Midbrain (tissue), 1 donor: Measurements from ENCODE around the gene SPIRE1.
"Not testable (repeated sequence)": the region's sequence is repeated elsewhere in the genome, so short reads cannot be mapped to it uniquely, and the experiment has no call there.

ENCODE experiments used
- DNase-seq: peaks from one replicate; lab custom pipeline; 2025; lab: John Stamatoyannopoulos, UW

The SPIRE1 gene

GRCh38 chr18:12598181-12598930 lies 59.6 kb downstream of the SPIRE1 start:
- no peak for DNase-seq

GRCh38 chr18:12597760-12598159 lies 60.1 kb downstream of the SPIRE1 start:
- DNase-seq = no peak

GRCh38 chr18:12595571-12596255 lies 62.2 kb downstream of the SPIRE1 start:
- no peak for DNase-seq

- no peak for DNase-seq
These were observed 64.0 kb downstream of the SPIRE1 start for GRCh38 chr18:12593866-12594265.

GRCh38 chr18:12592597-12593127 lies 65.2 kb downstream of the SPIRE1 start:
- no peak for DNase-seq

GRCh38 chr18:12589448-12589847 lies 68.5 kb downstream of the SPIRE1 start:
- no peak for DNase-seq

GRCh38 chr18:12586956-12587355 lies 71.0 kb downstream of the SPIRE1 start:
- DNase-seq = no peak

- no peak for DNase-seq
These were observed 72.7 kb downstream of the SPIRE1 start for GRCh38 chr18:12585218-12585617.

GRCh38 chr18:12580630-12581342 lies 77.1 kb downstream of the SPIRE1 start:
- no peak for DNase-seq

GRCh38 chr18:12579775-12580174 lies 78.1 kb downstream of the SPIRE1 start:
- no peak for DNase-seq

GRCh38 chr18:12577848-12578247 lies 80.1 kb downstream of the SPIRE1 start:
- DNase-seq = no peak

GRCh38 chr18:12574494-12575185 lies 83.3 kb downstream of the SPIRE1 start:
- DNase-seq = no peak

- no peak for DNase-seq
These were observed 86.3 kb downstream of the SPIRE1 start for GRCh38 chr18:12571630-12572029.

- DNase-seq = no peak
These were observed 88.1 kb downstream of the SPIRE1 start for GRCh38 chr18:12569791-12570190.

GRCh38 chr18:12567849-12568248 lies 90.1 kb downstream of the SPIRE1 start:
- no peak for DNase-seq

GRCh38 chr18:12564861-12565260 lies 93.0 kb downstream of the SPIRE1 start:
- no peak for DNase-seq

GRCh38 chr18:12564378-12564777 lies 93.5 kb downstream of the SPIRE1 start:
- DNase-seq = no peak

GRCh38 chr18:12560600-12560999 lies 97.3 kb downstream of the SPIRE1 start:
- not testable (repeated sequence) for DNase-seq

- DNase-seq = no peak
These were observed 98.6 kb downstream of the SPIRE1 start for GRCh38 chr18:12559319-12559718.

- no peak for DNase-seq
These were observed 100.7 kb downstream of the SPIRE1 start for GRCh38 chr18:12556946-12557806.

- no peak for DNase-seq
These were observed 103.0 kb downstream of the SPIRE1 start for GRCh38 chr18:12554796-12555388.
